HepG2 (cell line): ENCODE measurements around the gene CHN2. TPM values are rescaled to one million over a fixed set of nuclear protein-coding genes. Genes with fewer than 3 reads are reported as not detected.

Experiments used
- ARNT ChIP-seq: fragments of 450-650 bp; IDR thresholded peaks from 2 replicates; pipeline ENCODE4 v1.6.1; 2017
- ATM ChIP-seq: fragments of 450-650 bp; IDR thresholded peaks from 2 replicates; pipeline ENCODE4 v1.7.1; 2017; ENCODE audit warnings: mild to moderate bottlenecking, borderline replicate concordance
- DRAP1 ChIP-seq: IDR thresholded peaks from 2 replicates; pipeline ENCODE4 v1.6.1; 2016; ENCODE audit warnings: missing genetic modification reagents, missing compliant biosample characterization
- FUBP1 ChIP-seq: sonication (generic); formaldehyde crosslinking; IDR thresholded peaks from 2 replicates; pipeline ENCODE4 v1.5.1; 2020; ENCODE audit warnings: missing genetic modification reagents, mild to moderate bottlenecking, borderline replicate concordance
- GATAD2A ChIP-seq: IDR thresholded peaks from 2 replicates; pipeline ENCODE4 v1.6.1; 2016
- KDM4B ChIP-seq: sonication (generic); formaldehyde crosslinking; IDR thresholded peaks from 2 replicates; pipeline ENCODE4 v1.4.0; 2020; ENCODE audit warnings: missing genetic modification reagents
- KLF11 ChIP-seq: IDR thresholded peaks from 2 replicates; pipeline ENCODE4 v1.6.1; 2016; ENCODE audit warnings: missing compliant biosample characterization
- RAD51 ChIP-seq: fragments of 450-650 bp; IDR thresholded peaks from 2 replicates; pipeline ENCODE4 v1.6.1; 2016; ENCODE audit warnings: borderline replicate concordance
- RERE ChIP-seq: IDR thresholded peaks from 2 replicates; pipeline ENCODE4 v1.6.1; 2016; ENCODE audit warnings: low read depth, missing genetic modification reagents, missing compliant biosample characterization
- TARDBP ChIP-seq: sonication (generic); formaldehyde crosslinking; IDR thresholded peaks from 2 replicates; pipeline ENCODE4 v1.8.0; 2022; ENCODE audit warnings: mild to moderate bottlenecking, missing genetic modification reagents
- TCF7L2 ChIP-seq: IDR thresholded peaks from 2 replicates; pipeline ENCODE4 v1.6.1; 2011; ENCODE audit warnings: mild to moderate bottlenecking, low read depth, low read length, moderate library complexity
- THAP8 ChIP-seq: sonication (generic); formaldehyde crosslinking; IDR thresholded peaks from 2 replicates; pipeline ENCODE4 v1.5.1; 2020; ENCODE audit warnings: missing genetic modification reagents, mild to moderate bottlenecking, borderline replicate concordance
- ZBTB25 ChIP-seq: IDR thresholded peaks from 2 replicates; pipeline ENCODE4 v1.6.1; 2018; ENCODE audit warnings: missing genetic modification reagents
- ZFP36 ChIP-seq: fragments of 150-350 bp; IDR thresholded peaks from 2 replicates; pipeline ENCODE4 v1.6.1; 2018; ENCODE audit warnings: borderline replicate concordance, low read length, low read depth; ENCODE audit not compliant: partially characterized antibody
- ZNF17 ChIP-seq: sonication (generic); formaldehyde crosslinking; IDR thresholded peaks from 2 replicates; pipeline ENCODE4 v1.5.0; 2020; ENCODE audit warnings: mild to moderate bottlenecking, missing genetic modification reagents
- ZNF205 ChIP-seq: IDR thresholded peaks from 2 replicates; pipeline ENCODE4 v1.6.1; 2018; ENCODE audit warnings: missing biosample characterization, missing genetic modification reagents
- ZNF296 ChIP-seq: sonication (generic); formaldehyde crosslinking; conservative IDR thresholded peaks from 2 replicates; pipeline ENCODE4 v1.5.0; 2020; ENCODE audit warnings: mild to moderate bottlenecking, missing genetic modification reagents
- ZNF580 ChIP-seq: IDR thresholded peaks from 2 replicates; pipeline ENCODE4 v1.6.1; 2016; ENCODE audit warnings: low read depth, borderline replicate concordance
- ZNF766 ChIP-seq: sonication (generic); formaldehyde crosslinking; IDR thresholded peaks from 2 replicates; pipeline ENCODE4 v1.5.0; 2020; ENCODE audit warnings: missing genetic modification reagents, borderline replicate concordance
- ZNF772 ChIP-seq: sonication (generic); formaldehyde crosslinking; IDR thresholded peaks from 2 replicates; pipeline ENCODE4 v1.5.0; 2020; ENCODE audit warnings: mild to moderate bottlenecking, missing genetic modification reagents
- polyA plus RNA-seq, 8 experiments: library from polyadenylated mRNA; depleted of rRNA in 3 of 8; stranded (reverse) in 7 of 8; unstranded in 1 of 8; fragments of >200 nt; fragmentation: Illumina TruSeq in 4 of 8; extraction: Trizol in 4 of 8; gene quantifications; 2 replicates each; pipeline versions ENCODE4 v1.2.1 to v1.2.3, GENCODE V29; 2011 to 2016; ENCODE audit warnings: low read depth in 4 of 8, missing spikeins in 1 of 8, mixed read lengths in 1 of 8; ENCODE audit not compliant: insufficient read depth in 1 of 8
- total RNA-seq, 5 experiments: library from RNA; depleted of rRNA; stranded (reverse); fragments of >200 nt; fragmentation: Illumina TruSeq; extraction: Trizol; gene quantifications; 2 replicates each; pipeline ENCODE4 v1.2.3, GENCODE V29; 2016; ENCODE audit warnings: low read depth in 1 of 5

The CHN2 gene
- total and polyA plus RNA-seq, 2 of the 13 experiments (the other 11 are each of a cell fraction or from before 2014, with no cell fraction given) = 23.5 to 30.5 TPM

GRCh38 chr7:29483219-29484104, 288.9 kb downstream of the CHN2 start (continued):
- TF ChIP-seq RERE (peak; percentile 85; the same call in 1 of the 2 replicates), THAP8 (no peak), TCF7L2 (no peak), ZNF772 (CRISPR knock-in tag) (no peak), KLF11 (CRISPR knock-in tag) (no peak), DRAP1 (CRISPR knock-in tag) (no peak), RAD51 (no peak), KDM4B (CRISPR knock-in tag) (peak; percentile 87), ZNF766 (CRISPR knock-in tag) (no peak), TARDBP (CRISPR knock-in tag) (peak; percentile 79; the same call in 1 of the 2 replicates), ZNF17 (CRISPR knock-in tag) (no peak), ZNF205 (peak; percentile 98), ZFP36 (no peak), FUBP1 (no peak), ARNT (peak; percentile 80; the same call in 1 of the 2 replicates), ZBTB25 (CRISPR knock-in tag) (peak; percentile 83), ATM (no peak), GATAD2A (CRISPR knock-in tag) (peak; percentile 98), ZNF296 (CRISPR knock-in tag) (no peak), ZNF580 (CRISPR knock-in tag) (0 out of 2 replicates have a peak, but pooled peaks have one; percentile 41)
